Endometrium (tissue), 2 donors: Measurements from ENCODE around the gene FRY.

Source experiments
- FAIRE-seq: peaks from 2 replicates; lab custom pipeline; 2012; peaks lifted over from hg19 to GRCh38; lab: Jason Lieb, UNC
- donor health status: control.
- donor health status: control.

The FRY gene

DNA sequence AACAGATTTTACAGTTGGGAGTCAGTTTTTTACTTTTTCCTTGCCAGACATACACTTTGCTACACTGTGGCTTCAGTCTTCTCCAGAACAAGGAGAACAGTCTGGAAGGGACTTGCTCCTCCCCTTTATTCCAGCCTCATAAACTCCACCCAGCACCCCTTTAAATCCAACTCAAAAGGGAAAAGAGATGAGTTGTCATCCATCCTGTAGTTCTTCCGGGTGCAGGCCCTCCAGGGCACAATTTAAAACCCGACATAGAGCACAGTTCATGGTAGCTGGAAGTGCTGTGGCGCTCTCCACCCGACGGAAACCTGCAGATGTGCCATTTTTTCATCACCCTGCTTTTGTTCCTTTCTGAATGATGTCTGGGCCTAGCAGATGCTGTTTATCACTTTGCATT lies 184.7 kb downstream of the FRY start:
- FAIRE-seq: no peak

DNA sequence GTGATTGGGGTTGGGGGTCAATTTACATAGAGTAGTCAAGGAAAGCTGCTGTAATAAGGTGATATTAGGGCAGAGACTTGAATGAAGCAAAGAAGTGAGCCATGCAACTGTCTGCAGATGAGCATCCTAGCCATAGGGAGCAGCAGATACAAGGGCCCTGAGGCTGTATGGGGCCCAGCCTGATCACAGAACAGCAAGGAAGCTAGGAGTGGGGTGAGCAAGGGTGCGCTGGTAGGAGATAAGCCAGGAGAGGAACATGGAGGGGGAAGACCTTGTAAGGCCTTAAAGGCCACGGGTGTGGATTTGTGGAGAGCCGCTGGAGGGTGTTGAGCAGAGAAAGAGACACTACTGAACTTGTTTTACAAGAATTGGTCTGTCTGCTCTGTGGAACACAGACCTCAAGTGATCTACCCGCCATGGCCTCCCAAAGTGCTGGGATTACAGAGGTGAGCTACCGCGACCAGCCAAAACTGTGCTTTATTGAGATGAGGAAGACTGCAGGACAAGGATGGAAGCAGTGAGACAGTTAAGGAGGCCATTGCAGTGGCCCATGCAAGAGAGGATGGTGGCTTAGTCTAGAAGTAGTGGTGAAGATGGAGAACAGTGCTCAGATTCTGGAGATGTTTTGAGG lies 190.6 kb downstream of the FRY start:
- FAIRE-seq: no peak

DNA sequence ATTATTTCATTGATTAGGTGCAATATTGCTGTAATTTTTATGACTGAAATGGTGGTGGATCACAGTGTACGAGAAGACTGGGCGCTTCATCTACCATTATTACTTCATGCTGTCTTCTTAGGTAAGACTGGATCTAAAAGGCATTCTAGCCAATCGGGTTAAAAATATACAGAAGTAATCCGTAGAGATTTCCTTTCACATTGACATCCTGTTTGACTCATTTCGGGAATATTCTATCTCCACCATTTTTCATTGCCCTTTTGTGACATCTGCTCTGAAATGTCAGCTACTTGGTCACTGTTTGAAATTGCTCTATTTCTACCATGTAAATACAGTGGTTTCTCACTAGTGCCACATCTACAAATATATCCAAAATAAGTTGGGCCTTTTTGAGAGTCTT lies 193.3 kb downstream of the FRY start:
- FAIRE-seq: no peak

DNA sequence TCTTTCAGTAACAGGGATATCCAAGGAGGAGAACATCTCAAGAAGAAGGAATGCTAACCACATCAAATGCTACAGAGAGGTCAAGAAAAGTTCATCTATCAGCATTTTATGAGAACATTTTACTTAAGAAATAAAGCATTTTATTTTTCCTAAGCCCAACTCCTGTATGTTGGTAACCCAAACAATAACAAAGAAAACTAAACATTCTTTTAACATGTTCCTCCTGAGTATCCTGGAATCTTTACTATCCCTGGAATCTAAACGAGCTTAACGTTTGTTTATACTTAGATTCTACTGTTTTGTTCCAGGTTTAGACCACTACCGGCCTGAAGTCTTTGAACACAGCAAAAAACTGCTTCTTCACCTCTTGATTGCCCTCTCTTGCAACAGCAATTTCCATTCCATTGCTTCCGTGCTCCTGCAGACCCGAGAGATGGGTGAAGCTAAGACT lies 193.9 kb downstream of the FRY start:
- FAIRE-seq: peak; percentile 99

DNA sequence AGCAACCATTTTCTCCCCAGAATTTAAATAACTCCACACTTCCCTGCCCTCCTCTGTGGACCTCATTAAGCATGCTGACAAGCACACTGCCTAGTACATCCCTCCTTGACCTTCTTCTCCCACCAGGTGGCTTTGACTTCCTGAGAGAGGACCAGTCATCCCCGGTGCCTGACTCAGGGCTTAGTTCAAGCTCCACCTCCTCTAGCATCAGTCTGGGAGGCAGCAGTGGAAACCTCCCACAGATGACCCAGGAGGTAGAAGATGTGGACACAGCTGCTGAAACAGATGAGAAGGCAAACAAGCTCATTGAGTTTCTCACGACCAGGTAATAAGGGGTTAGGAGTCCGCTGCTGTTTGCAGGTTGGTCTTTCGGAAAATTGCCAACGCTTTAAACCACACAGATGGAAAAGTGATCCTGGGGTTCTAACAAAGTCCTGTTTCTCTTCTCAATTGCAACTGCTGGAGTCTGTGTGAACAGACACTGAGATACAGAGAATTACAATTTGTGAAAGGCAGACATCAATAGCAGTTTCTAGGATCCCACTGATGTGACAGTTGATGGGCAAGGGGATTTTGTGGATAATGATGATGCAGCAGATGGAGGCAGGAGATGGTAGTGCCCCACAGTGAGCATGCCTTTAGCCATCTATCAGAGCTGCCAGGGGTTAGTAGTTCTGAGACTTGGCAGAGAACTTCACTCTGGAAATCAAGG lies 196.9 kb downstream of the FRY start:
- no peak for FAIRE-seq

DNA sequence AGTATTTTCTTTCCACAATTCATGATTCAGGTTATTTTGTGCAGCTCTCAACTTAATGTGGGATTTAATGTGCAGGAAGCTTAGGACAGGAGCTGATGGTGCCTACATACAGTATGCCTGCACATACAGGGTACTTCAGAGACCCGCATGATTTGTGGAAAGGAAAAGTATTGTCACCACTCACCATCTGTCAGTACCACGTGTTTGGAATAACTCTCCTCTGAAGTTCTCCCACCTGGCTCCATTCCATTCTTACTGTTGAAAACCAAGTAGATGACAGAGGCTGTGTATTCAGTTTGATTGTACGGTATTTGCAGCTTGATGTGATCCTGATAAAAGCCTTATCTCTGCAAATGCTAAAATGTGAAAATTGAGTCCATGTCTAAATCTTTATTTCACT lies 197.9 kb downstream of the FRY start:
- FAIRE-seq: no peak

DNA sequence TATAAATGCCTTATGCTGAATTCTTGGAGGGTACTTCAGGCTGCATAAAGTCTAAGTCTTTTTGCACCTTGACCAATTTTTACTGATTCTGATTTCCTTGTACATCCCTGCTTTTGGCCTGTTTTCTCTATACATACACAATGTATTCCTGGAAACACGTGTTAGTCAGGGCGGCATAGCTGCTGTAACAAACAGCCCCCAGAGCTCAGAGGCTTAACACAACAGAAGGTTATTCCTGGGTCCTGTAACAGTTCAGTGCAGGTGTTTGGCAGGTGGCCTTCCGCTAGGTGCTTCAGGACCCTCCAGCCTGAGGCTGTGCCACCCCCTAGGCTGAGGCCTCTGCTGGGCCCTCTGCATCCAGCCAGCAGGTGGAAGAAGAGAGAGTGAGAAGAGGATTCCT lies 200.7 kb downstream of the FRY start:
- no peak for FAIRE-seq

DNA sequence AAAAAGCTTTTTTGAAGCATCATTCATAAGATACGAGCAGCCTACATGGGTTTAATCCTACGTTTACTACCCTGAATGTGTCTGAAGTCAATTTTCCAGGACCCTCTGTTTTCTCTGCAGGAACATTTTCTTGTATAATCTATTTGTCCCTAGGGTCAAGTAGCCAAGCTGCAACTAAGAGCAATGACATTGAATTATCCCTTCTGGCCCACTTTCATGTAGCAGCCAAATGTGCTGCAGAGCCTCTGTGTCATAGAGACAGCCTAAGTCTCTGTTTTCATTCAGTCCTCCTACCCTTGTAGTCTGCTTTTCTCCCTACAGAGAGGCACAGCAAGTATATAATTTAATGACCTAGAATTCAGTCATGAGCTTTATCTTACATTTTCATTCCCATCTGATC lies 201.5 kb downstream of the FRY start:
- FAIRE-seq: peak; percentile 54

DNA sequence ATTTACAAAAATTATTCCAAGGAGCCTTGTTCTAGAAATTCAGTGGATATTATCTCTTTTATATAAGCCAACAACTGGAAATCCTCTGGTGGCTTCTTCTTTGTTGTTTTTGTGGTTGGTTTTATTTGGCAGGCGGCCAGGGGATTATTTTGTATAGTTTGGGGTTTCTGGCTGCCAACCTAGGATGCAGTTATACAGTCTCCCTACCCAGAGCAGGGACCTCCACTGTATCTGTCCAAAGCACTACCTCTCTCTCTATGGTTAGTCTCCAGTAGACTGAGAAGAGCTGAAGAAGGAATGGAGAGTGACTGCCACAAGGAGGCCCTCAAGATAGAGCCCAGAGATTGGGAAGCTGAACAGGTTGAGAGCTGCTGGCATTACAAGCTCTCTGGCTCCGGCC lies 203.3 kb downstream of the FRY start:
- FAIRE-seq: no peak

DNA sequence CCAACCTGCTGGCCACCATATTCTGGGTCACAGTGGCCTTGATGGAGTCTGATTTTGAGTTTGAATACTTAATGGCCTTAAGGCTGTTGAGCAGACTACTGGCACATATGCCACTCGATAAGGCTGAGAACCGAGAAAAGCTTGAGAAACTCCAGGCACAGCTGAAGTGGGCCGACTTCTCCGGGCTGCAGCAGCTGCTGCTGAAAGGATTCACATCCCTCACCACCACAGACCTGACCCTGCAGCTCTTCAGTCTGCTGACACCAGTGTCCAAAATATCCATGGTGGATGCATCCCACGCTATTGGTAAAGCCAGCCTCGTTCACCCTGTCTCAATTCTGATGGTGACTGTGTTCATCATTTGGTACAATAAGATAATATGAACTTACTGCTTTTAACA lies 206.1 kb downstream of the FRY start:
- FAIRE-seq: no peak

DNA sequence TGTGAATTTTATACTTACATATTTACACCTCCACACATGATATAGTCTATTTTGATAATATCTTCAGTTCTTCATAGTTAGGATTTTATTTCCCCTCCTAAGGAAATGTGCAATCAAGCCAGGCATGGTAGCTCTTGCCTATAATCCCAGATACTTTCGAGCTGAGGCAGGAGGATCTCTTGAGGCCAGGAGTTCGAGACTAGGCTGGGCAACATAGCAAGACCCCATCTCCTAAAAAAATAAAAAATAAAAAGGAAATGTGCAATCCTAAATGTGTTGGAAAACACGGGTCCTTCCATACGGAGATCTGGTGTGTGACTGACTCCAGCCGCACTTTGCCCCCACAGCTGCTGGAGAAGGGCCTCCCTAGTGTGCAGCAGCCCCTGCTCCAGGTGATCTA lies 212.1 kb downstream of the FRY start:
- FAIRE-seq: no peak

DNA sequence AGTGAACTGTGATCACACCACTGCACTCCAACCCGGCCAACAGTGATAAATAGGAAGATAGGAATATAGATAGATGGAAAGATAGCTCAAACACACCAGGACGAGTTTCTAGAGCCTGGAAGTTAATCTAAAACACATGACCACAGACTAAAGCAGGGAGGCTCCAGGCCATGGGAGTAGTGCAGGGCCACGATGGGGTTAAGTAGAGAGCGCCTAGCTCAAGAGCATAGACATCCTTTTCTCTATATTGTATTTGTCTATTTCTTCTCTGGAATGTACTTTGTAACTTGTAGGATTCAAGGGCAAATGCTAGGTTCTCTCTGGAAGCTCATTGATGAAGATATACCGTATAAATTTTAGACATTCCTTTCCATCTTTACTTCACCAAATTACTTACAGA lies 214.0 kb downstream of the FRY start:
- no peak for FAIRE-seq

DNA sequence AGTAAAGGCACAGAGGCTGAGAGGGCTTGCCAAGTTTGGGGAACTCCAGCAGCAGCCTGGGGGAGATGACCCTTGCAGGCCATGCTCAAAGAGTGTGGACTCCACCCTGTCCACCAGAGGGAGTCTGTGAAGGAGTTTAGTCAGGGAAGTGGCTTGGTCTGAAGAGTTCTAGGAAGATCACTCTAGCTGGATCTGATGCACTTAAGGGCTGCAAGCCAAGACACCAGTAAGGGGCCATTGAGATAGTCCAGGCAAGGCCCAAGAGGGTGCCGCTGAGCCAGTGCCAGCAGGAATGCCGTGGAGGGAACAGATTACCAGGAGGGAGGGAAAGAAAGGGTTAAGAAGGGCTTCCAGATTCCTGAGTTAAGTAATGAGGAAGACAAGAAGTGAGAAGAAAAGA lies 214.9 kb downstream of the FRY start:
- no peak for FAIRE-seq

DNA sequence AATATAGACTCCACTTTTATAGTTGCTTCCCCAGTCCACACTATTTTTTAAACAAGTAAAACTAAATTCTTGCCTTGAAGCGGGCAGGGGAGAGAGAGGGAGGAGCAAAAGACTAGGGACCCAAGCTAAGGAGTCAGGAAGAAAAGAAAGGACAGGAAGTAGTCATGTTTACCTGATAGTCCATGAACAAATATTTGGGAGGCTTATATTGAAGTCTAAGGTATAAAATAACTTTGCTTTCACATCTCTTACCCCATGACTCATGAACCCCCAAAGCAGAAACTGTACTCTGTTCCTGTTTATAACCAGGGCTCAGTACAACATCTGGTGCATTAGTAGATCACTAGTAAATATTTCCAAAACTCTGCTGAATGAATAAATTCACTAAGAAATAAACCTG lies 216.3 kb downstream of the FRY start:
- no peak for FAIRE-seq

DNA sequence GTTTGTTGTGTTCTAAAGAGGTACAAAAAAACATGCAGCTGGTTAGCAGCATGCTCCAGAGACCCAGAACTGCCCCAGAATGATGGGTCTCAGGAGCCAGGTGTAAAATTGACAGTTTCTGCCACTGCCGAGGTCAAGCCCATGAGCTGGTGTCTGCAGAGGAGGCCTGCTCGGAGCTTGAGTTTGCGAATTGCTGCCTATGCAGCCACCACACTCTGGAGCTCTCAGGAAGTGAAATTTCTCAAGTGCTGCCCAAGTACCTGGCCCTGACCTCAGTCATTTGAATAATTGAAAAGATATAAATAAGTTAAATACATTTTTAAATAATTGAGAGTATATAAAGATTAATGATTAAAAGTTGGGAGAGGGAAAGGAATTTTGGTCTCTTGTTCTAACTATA lies 217.2 kb downstream of the FRY start:
- no peak for FAIRE-seq

DNA sequence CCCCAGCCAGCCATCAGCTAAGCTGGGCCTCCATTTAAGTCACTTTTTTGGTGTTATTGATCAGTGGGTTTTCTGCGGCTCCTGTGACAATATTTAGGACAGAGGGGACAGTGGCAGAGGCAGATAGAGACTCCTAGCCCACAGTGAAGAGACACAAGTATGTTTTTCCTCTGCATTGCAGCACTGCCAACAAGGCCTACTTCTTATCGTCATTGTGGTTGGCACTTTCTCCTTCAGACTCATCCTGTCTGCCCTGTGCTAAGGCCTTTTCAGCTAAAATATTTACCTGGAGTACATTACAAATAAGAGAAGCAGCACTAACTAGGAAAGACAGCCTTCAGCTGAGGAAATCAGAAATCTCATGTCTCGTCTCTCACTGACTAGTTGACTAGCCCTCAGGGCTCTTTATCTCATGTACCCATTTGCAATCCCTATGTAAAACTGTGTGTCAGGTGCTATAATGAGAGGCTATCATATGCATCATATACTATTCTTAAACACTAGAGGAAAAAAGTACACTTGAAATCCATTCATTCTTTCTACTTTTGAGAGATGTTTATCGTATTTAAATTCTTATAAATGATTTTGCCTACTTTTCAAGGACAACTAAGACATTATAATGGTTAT lies 221.4 kb downstream of the FRY start:
- FAIRE-seq: no peak

DNA sequence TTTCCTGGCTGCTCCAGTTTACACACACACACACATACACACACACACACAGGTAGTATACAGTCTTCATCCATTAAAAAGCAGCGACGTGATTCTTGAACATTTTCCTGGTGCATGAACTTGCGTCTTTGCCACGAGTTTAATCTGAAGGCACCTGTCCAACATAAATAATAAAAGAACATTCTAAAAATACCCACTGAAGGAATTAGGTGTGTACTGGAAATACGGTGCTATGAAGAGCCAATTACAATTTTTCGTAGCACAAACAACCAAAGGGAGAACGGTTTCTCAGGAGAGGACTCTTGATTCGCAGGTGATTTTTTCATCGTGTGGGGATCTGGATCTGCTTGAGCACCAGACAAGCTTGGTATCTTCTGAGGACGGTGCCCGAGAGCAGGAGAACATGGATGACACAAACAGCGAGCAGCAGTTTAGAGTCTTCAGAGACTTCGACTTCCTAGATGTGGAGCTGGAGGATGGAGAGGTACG lies 222.4 kb downstream of the FRY start:
- no peak for FAIRE-seq

DNA sequence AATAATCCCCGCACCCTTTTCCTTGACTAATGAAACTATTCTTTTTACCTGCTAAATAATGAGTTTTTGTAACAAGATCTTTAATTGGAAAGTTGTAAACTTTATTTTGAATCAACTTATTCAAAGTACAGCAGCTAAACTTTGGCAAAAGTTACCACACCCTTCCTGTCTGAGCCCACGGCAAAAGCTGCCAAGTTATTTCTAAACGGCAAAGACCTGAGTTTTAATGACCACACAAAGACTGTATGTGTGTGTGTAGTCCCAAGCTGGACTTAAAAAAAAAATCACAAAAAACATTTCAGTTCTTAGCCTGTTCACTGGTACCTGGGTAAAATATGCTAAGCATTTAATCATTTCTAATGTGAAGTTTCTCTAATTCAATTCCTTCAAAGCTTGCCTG lies 222.8 kb downstream of the FRY start:
- no peak for FAIRE-seq

DNA sequence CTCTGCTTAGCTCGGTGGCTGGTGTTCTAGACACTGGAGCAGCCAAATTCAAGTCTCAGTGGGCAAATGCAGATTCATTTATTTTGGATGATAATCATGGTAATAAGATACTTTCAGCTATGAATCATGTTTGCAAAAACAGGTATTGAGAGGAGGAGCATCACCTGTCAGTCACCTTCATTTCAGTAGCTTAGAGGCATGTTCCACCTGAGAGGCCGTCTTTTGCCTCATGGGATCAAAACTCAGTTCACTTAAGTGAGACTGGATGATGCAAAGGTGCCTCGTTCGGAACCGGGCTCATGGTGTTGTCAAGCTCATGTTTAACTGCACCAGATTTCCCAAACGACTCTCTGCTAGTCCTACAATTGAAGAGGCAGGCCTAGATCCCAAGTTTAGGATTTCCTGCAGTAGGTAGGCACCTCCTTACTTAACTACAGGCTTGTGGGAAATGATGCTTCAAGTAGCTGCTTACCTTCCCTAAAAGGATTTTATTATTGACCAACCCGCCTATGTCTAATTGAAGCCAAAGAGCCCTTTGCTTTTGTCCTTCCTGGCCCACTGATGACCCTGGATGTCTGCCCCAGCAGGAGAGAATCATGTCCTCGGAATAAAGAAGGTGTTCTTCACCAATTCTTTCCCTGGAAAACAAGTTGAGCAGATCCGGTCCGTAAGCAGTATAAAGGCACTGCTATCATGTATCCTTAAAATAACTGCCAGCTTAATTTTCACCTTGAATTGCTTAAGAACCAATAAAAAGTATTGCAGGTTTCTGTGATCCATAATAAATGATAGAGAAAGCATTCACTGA lies 223.5 kb downstream of the FRY start:
- no peak for FAIRE-seq

DNA sequence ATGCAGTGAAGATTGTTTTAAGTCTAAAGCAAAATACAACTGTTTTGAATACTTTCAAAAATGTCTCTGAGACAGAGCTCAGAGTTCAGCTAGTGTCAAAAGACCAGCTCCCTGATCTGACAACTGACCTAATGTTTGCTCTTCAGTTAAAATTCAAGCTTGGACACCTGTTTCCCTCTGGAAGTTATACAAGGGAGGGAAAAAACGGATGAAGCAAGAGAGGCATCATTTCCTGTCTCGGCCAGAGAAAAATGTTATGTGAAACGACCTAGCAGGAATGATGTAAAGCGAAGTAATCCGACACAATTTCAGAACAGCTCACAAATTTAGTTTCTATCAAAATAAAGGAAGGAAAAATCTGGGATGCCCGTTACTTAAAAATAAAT lies 224.1 kb downstream of the FRY start:
- no peak for FAIRE-seq

DNA sequence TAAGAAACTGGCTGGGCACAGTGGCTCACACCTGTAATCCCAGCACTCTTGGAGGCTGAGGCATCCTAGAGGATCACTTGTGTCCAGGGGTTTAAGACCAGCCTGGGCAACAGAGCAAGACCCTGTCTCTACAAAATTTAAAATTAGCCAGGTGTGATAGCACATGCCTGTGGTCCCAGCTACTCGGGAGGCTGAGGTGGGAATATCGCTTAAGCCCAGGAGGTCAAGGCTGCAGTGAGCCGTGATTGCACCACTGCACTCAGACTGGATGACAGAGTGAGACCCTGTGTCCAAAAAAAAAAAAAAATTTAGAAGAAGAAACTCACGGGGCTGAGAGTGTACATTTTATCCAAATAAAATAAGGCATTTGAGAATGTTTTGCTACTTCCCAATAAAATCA lies 224.7 kb downstream of the FRY start:
- FAIRE-seq: no peak

DNA sequence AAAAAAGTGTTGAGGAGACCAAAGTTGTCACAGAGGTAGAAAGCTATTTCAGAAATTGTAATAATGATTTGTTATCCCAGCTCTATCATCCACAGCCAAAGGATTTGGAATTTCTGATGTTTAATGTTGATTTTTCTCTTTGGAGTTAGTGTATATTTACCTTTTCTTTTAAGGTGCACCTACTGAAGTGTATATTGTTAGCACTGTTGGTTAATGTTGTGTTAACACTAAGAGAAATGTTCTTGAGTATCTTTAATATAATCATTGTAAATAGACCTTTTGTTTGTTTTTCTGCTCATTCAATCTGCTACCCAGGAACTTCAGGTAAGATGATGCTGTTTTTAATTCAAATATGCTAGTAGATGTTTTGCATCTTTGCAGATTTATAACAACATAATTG lies 226.1 kb downstream of the FRY start:
- no peak for FAIRE-seq

DNA sequence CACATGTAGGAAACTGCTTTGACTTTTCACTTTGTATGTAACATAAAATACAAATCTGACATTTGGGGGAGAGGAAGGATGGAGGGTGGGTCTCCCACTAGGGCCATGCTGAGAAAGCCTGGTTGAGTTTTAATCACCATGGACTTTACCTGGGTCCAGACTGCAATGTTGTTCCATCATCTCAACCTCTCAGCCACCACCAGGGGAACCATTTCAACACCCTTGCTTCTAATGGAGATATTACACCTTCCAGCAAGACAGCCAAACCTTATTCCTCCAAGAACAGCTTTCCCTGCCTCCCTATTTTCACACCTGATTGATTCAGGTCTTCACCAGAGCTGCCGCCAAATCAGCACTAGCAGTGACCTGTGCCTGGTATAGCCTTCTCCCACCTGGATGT lies 227.5 kb downstream of the FRY start:
- no peak for FAIRE-seq
